Calu3 (cell line): Measurements from ENCODE around the gene DRD2. TPM values are rescaled to one million over a fixed set of nuclear protein-coding genes. Genes with fewer than 3 reads are reported as not detected.
A peak's percentile ranks its signal among the peaks of the same experiment; 100 is the strongest.

ENCODE experiments used
- BruUV-seq: library from RNA; stranded (reverse); fragments of 400-500 nt; replicated peaks from 2 replicates; lab custom pipeline; 2021; lab: Mats Ljungman, UMichigan
- CTCF ChIA-PET: fragments of 300-600 bp; sonication (Branson Sonifier 250); formaldehyde crosslinking; loops from one replicate; lab custom pipeline; 2022; ENCODE audit warnings: antibody characterized with exemption; lab: Charles Lee
- DNase-seq: peaks from one replicate; pipeline ENCODE4 v3.0.0; 2022
- H3K27ac Mint-ChIP-seq: one replicate; pipeline ENCODE4 v1.8.0; 2022; ENCODE audit warnings: mixed read lengths; ENCODE audit not compliant: unreplicated experiment
- H3K27me3 Mint-ChIP-seq: one replicate; pipeline ENCODE4 v1.8.0; 2022; ENCODE audit warnings: mixed read lengths; ENCODE audit not compliant: unreplicated experiment
- H3K36me3 Mint-ChIP-seq: one replicate; pipeline ENCODE4 v1.8.0; 2022; ENCODE audit warnings: mild to moderate bottlenecking, moderate library complexity, mixed read lengths; ENCODE audit not compliant: insufficient read depth, unreplicated experiment
- H3K4me1 Mint-ChIP-seq: one replicate; pipeline ENCODE4 v1.8.0; 2022; ENCODE audit warnings: mild to moderate bottlenecking, low read depth, mixed read lengths; ENCODE audit not compliant: unreplicated experiment
- H3K4me3 Mint-ChIP-seq: one replicate; pipeline ENCODE4 v1.8.0; 2022; ENCODE audit warnings: mild to moderate bottlenecking, low read depth, moderate library complexity, mixed read lengths; ENCODE audit not compliant: unreplicated experiment
- H3K9me3 Mint-ChIP-seq: one replicate; pipeline ENCODE4 v1.8.0; 2022; ENCODE audit warnings: low read depth, mixed read lengths; ENCODE audit not compliant: unreplicated experiment
- intact Hi-C: fragments of 100-400 bp; cut with micrococcal nuclease; formaldehyde crosslinking; loops from one replicate; pipeline ENCODE4 v1.10.0; 2022; ENCODE audit not compliant: unreplicated experiment
- total RNA-seq: library from RNA; stranded (reverse); gene quantifications from 2 replicates; pipeline ENCODE4 v1.2.3, GENCODE V29; 2022
- TF ChIP-seq, protein P1 (sequence below): fragments of 200-600 bp; IDR thresholded peaks from one replicate; pipeline ENCODE4 v1.8.0; 2022; ENCODE audit warnings: antibody characterized with exemption; ENCODE audit not compliant: unreplicated experiment

The DRD2 gene
- total RNA-seq, 1 experiment from 2014 or later: 0.45 TPM

DNA sequence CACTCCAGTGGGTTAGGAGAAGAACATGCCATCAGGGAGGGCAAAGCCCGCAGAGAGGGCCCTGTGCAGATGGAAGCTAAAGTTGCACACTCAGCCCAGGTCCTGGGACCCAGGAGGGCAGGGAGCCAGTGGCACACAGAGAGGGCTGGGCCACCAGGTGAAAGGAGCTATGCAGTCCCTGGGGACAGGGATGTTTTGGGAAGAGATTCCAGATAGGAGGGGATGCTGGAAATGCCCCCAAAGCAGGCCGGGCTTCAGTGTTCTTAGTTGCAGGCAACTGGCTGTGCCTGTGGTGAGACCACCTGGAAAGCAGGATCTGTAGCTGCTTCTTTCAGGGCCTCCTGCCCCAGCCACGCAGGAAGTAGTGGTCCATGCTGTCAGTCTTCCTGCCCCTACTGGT is 68.0 kb downstream of the DRD2 start:
- Mint-ChIP-seq H3K4me3 (no peak overlapping the region), H3K36me3 (no peaks in the 10 kb centered on the region), H3K4me1 (no peaks in the 10 kb centered on the region), H3K27ac (no peak overlapping the region), H3K9me3 (no peaks in the 10 kb centered on the region), H3K27me3 (peaks cover 48% of the 10 kb centered on the region)
- CTCF ChIA-PET: no interaction called here
- intact Hi-C loops: no loop called here
- TF ChIP-seq, protein P1, sequence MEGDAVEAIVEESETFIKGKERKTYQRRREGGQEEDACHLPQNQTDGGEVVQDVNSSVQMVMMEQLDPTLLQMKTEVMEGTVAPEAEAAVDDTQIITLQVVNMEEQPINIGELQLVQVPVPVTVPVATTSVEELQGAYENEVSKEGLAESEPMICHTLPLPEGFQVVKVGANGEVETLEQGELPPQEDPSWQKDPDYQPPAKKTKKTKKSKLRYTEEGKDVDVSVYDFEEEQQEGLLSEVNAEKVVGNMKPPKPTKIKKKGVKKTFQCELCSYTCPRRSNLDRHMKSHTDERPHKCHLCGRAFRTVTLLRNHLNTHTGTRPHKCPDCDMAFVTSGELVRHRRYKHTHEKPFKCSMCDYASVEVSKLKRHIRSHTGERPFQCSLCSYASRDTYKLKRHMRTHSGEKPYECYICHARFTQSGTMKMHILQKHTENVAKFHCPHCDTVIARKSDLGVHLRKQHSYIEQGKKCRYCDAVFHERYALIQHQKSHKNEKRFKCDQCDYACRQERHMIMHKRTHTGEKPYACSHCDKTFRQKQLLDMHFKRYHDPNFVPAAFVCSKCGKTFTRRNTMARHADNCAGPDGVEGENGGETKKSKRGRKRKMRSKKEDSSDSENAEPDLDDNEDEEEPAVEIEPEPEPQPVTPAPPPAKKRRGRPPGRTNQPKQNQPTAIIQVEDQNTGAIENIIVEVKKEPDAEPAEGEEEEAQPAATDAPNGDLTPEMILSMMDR: no peak
- no peak for DNase-seq
- BruUV-seq: no TSS peak

DNA sequence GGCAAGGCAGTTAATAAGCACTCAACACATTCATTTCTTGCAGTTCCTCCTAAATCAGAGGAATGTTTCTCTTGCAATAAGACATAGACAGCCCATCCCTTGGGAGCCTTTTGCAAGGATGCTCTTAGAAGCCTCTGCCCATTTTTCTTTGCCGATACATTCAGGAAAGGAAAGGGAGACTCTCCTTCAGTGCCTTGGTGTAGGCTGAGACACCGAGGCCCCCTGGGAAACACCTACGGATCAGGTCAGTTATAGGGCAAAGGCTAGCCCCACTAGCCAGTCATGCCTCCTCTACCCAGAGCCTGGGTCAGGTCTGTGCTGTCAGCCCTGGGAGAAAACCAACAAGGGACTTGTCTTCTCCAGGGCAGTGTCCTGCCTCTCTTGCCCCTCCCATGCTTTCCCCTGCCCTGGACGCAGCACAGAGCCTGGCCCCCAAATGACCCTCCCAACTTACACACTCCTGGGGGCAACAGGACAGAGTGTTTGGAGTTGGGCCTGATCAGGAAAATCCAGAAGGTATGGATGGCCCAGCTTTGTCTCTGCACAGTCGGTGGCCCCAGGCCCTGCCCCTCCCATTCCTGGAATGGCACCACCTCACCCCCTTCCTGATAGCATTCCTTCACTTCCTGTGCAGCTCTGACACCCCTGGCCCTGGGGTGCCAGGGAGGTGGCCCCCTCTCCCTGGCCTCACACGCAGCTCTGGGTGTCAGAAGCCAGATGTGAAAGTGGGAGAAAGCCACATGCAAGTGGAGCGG is 69.3 kb downstream of the DRD2 start:
- BruUV-seq: no TSS peak
- no peaks in the 10 kb centered on the region for H3K9me3 Mint-ChIP-seq
- TF ChIP-seq, protein P1: no peak
- CTCF ChIA-PET: no interaction called here
- no peaks in the 10 kb centered on the region for H3K4me1 Mint-ChIP-seq
- no peak for DNase-seq
- no peaks in the 10 kb centered on the region for H3K36me3 Mint-ChIP-seq
- H3K4me3 Mint-ChIP-seq: no peak overlapping the region
- H3K27ac Mint-ChIP-seq: no peak overlapping the region
- peaks cover 48% of the 10 kb centered on the region for H3K27me3 Mint-ChIP-seq
- intact Hi-C loops: no loop called here

DNA sequence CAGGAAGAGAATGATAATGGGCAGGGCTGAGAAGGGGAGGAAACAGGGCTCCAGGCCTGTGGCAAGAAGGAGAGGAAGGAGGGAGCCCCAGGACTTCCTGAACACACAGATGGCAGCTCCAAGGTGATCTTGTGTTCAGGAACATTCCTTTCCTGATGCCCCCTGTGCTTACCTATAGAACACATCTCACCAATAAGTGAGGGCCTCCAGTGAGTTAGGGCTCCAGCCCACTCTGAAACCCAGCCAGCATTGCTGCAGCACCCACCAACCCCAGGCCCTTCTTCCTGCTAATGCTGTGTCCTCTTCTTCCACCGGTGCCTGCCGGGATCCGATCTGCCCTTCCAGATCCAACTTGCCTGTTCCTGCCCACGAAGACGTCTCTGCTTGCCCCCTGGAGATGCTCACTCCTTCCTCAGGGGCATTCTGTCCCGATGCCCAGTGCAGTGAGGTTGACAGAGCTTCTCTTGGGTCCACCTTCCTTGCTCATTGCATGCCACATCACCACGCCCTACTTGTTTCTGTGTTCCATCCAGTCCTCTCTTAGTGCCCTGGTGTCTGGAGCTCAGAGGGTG is 70.3 kb downstream of the DRD2 start:
- intact Hi-C loops: no loop called here
- CTCF ChIA-PET: no interaction called here
- Mint-ChIP-seq H3K9me3 (no peaks in the 10 kb centered on the region), H3K4me1 (no peaks in the 10 kb centered on the region), H3K36me3 (no peaks in the 10 kb centered on the region), H3K27ac (no peak overlapping the region), H3K4me3 (no peak overlapping the region), H3K27me3 (peaks cover 48% of the 10 kb centered on the region)
- DNase-seq: no peak
- no TSS peak for BruUV-seq
- TF ChIP-seq, protein P1: no peak

DNA sequence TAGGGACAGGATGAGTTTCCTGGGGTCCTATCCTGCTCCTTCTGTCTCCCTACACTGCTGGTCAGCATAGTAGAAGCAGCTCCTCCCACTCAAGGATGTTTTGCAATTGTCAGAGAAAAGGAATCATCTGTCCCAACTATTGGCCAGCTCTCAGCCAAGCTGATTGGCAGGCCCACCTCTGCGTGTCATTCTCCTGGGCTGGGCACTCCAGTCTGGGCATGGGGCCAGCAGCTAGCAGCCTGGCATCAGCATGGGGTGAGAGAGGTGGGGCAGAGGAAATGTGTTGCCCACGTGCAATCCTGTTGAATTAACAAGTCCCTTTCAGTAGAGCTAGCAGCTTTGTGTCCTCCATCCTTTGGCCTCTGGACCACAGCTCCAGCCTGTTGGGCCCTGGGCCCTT is 73.5 kb downstream of the DRD2 start:
- Mint-ChIP-seq H3K27me3 (peaks cover 29% of the 10 kb centered on the region), H3K4me3 (no peak overlapping the region), H3K27ac (no peak overlapping the region), H3K9me3 (no peaks in the 10 kb centered on the region), H3K36me3 (no peaks in the 10 kb centered on the region), H3K4me1 (no peaks in the 10 kb centered on the region)
- TF ChIP-seq, protein P1: no peak
- DNase-seq: peak; percentile 83
- intact Hi-C loops: no loop called here
- no TSS peak for BruUV-seq
- CTCF ChIA-PET: interaction anchor here (1.1 kb wide), 1 partner anchor 104 kb away, joined by 3 read pairs; no protein-coding TSS in a partner anchor
